Endothelial cell (in vitro differentiated cells): Measurements from ENCODE around the gene DPYSL4. TPM values are rescaled to one million over a fixed set of nuclear protein-coding genes. Genes with fewer than 3 reads are reported as not detected.
"Not testable (repeated sequence)": the region's sequence is repeated elsewhere in the genome, so short reads cannot be mapped to it uniquely, and the experiment has no call there.

Experiments
- DNase-seq: peaks from one replicate; pipeline ENCODE4 v3.0.0; 2021; ENCODE audit warnings: low spot score
- H3K27ac Mint-ChIP-seq: one replicate; pipeline ENCODE4 v1.8.0; 2021; ENCODE audit warnings: mixed read lengths, inconsistent platforms; ENCODE audit not compliant: unreplicated experiment
- H3K27me3 Mint-ChIP-seq: one replicate; pipeline ENCODE4 v1.8.0; 2021; ENCODE audit warnings: mild to moderate bottlenecking, moderate library complexity, mixed read lengths, inconsistent platforms; ENCODE audit not compliant: unreplicated experiment
- H3K36me3 Mint-ChIP-seq: one replicate; pipeline ENCODE4 v1.8.0; 2021; ENCODE audit warnings: mild to moderate bottlenecking, low read depth, mixed read lengths, inconsistent platforms; ENCODE audit not compliant: unreplicated experiment
- H3K4me1 Mint-ChIP-seq: one replicate; pipeline ENCODE4 v1.8.0; 2021; ENCODE audit warnings: mild to moderate bottlenecking, mixed read lengths, inconsistent platforms; ENCODE audit not compliant: unreplicated experiment
- H3K4me3 Mint-ChIP-seq: one replicate; pipeline ENCODE4 v1.8.0; 2021; ENCODE audit warnings: mild to moderate bottlenecking, mixed read lengths, inconsistent platforms; ENCODE audit not compliant: unreplicated experiment
- H3K9me3 Mint-ChIP-seq: one replicate; pipeline ENCODE4 v1.8.0; 2021; ENCODE audit warnings: mixed read lengths, inconsistent platforms; ENCODE audit not compliant: unreplicated experiment
- CTCF ChIP-seq: fragments of 200-600 bp; sonication (generic); IDR thresholded peaks from one replicate; pipeline ENCODE4 v1.5.0; 2021; ENCODE audit warnings: antibody characterized with exemption; ENCODE audit not compliant: unreplicated experiment
- total RNA-seq: library from RNA; stranded (reverse); fragmentation: NEBNext Ultra II Directional; extraction: Animal tissue kit (Norgen Biotek cat#: 25700); gene quantifications from one replicate; pipeline ENCODE4 v1.2.1, GENCODE V29; 2021; ENCODE audit not compliant: unreplicated experiment

DPYSL4 gene
- total RNA-seq, 1 donor from 2014 or later: 15.0 TPM

GRCh38 chr10:132157101-132157500 is 29.6 kb upstream of the DPYSL4 start:
- Mint-ChIP-seq H3K27ac (no peak overlapping the region), H3K9me3 (no peaks in the 10 kb centered on the region), H3K4me3 (no peak overlapping the region), H3K27me3 (peaks cover 14% of the 10 kb centered on the region), H3K4me1 (peaks cover 5% of the 10 kb centered on the region), H3K36me3 (no peaks in the 10 kb centered on the region)
- no peak for DNase-seq
- no peak for TF ChIP-seq CTCF

GRCh38 chr10:132158122-132158741 is 28.5 kb upstream of the DPYSL4 start:
- Mint-ChIP-seq H3K4me1 (peaks cover 9% of the 10 kb centered on the region), H3K27ac (no peak overlapping the region), H3K36me3 (no peaks in the 10 kb centered on the region), H3K4me3 (no peak overlapping the region), H3K9me3 (no peaks in the 10 kb centered on the region), H3K27me3 (peaks cover 13% of the 10 kb centered on the region)
- no peak for TF ChIP-seq CTCF
- DNase-seq: no peak

GRCh38 chr10:132158823-132159222 is 27.9 kb upstream of the DPYSL4 start:
- Mint-ChIP-seq H3K27ac (no peak overlapping the region), H3K36me3 (no peaks in the 10 kb centered on the region), H3K9me3 (no peaks in the 10 kb centered on the region), H3K4me1 (peaks cover 9% of the 10 kb centered on the region), H3K4me3 (no peak overlapping the region), H3K27me3 (peaks cover 13% of the 10 kb centered on the region)
- DNase-seq: no peak
- TF ChIP-seq CTCF: no peak

- not testable (repeated sequence) for H3K4me3 Mint-ChIP-seq, H3K36me3 Mint-ChIP-seq, DNase-seq, H3K4me1 Mint-ChIP-seq, H3K9me3 Mint-ChIP-seq, H3K27ac Mint-ChIP-seq
- peaks cover 13% of the 10 kb centered on the region for H3K27me3 Mint-ChIP-seq
Measured at GRCh38 chr10:132159302-132160230, 27.2 kb upstream of the DPYSL4 start.

GRCh38 chr10:132160231-132160630 is 26.5 kb upstream of the DPYSL4 start:
- H3K9me3 Mint-ChIP-seq, H3K27ac Mint-ChIP-seq, H3K4me3 Mint-ChIP-seq, H3K4me1 Mint-ChIP-seq, H3K36me3 Mint-ChIP-seq, DNase-seq: not testable (repeated sequence)
- peaks cover 13% of the 10 kb centered on the region for H3K27me3 Mint-ChIP-seq

GRCh38 chr10:132160834-132161622 is 25.7 kb upstream of the DPYSL4 start:
- H3K36me3 Mint-ChIP-seq, H3K27ac Mint-ChIP-seq, H3K4me1 Mint-ChIP-seq, DNase-seq, H3K9me3 Mint-ChIP-seq, H3K4me3 Mint-ChIP-seq: not testable (repeated sequence)
- H3K27me3 Mint-ChIP-seq: peaks cover 15% of the 10 kb centered on the region
